Body of pancreas (tissue), 4 donors: ENCODE data around the gene DKK3. TPM values are rescaled to one million over a fixed set of nuclear protein-coding genes. Genes with fewer than 3 reads are reported as not detected.
A peak's percentile ranks its signal among the peaks of the same experiment; 100 is the strongest.

Experiments
- ATAC-seq: fragments of 150-250 bp; one replicate; pipeline ENCODE4 v1.9.1; 2016
- DNase-seq, 4 donors: peaks; one replicate each; pipeline ENCODE4 v3.0.0-alpha.2; 2019
- H3K27ac ChIP-seq, 4 donors: fragments of 200-600 bp; sonication (generic); 1 replicate in 3 of 4; 2 replicates in 1 of 4; pipeline versions ENCODE4 v1.5.1 to v1.6.1; 2016 to 2019; ENCODE audit warnings: mild to moderate bottlenecking in 1 of 4, mixed read lengths in 1 of 4, moderate library complexity in 1 of 4
- H3K27me3 ChIP-seq, 2 donors: fragments of 200-600 bp; sonication (generic); one replicate each; pipeline ENCODE4 v1.6.0; 2016; ENCODE audit warnings: mild to moderate bottlenecking in 1 of 2
- H3K36me3 ChIP-seq, 2 donors: fragments of 200-600 bp; sonication (generic); replicated peaks in 1 of 2; 2 replicates each; pipeline ENCODE4 v1.5.1; 2016; ENCODE audit warnings: low read depth in 2 of 2; ENCODE audit not compliant: insufficient read depth in 1 of 2
- H3K4me1 ChIP-seq: fragments of 200-600 bp; sonication (generic); one replicate; pipeline ENCODE4 v1.6.0; 2016
- H3K4me3 ChIP-seq, 2 donors: fragments of 200-600 bp; sonication (generic); 1 replicate in 1 of 2; 2 replicates in 1 of 2; pipeline ENCODE4 v1.5.1; 2016 to 2019
- H3K9me3 ChIP-seq, 3 donors: fragments of 200-600 bp; sonication (generic); 1 replicate in 2 of 3; 2 replicates in 1 of 3; pipeline ENCODE4 v1.5.1; 2016
- POLR2A ChIP-seq, 3 donors: fragments of 450-650 bp; IDR thresholded peaks; one replicate each; pipeline ENCODE4 v1.6.1; 2016; ENCODE audit warnings: antibody characterized with exemption in 3 of 3, mild to moderate bottlenecking in 2 of 3
- WGBS, 2 donors: methylation state at CpG; one replicate each; pipeline ENCODE4 v1.1.5; 2017; 5-methylcytosine and 5-hydroxymethylcytosine counted together
- intact Hi-C: fragments of 100-400 bp; cut with DNase I; formaldehyde crosslinking; loops from one replicate; pipeline ENCODE4 v1.15.1; 2023
- total RNA-seq, 2 donors: library from RNA; depleted of rRNA; stranded (reverse); fragments of >200 nt; gene quantifications; one replicate each; pipeline ENCODE4 v1.1.0, GENCODE V29; 2016
- TF ChIP-seq, protein P1 (sequence below), 7 experiments: fragments of 450-650 bp in 4 of 7; fragments of 200-600 bp in 3 of 7; sonication (generic) in 3 of 7; IDR thresholded peaks; one replicate each; pipeline ENCODE4 v1.5.1; 2016 to 2019; ENCODE audit warnings: antibody characterized with exemption in 7 of 7

DKK3 gene
- total RNA-seq, 2 donors from 2014 or later = 14.5 to 25.9 TPM

DNA sequence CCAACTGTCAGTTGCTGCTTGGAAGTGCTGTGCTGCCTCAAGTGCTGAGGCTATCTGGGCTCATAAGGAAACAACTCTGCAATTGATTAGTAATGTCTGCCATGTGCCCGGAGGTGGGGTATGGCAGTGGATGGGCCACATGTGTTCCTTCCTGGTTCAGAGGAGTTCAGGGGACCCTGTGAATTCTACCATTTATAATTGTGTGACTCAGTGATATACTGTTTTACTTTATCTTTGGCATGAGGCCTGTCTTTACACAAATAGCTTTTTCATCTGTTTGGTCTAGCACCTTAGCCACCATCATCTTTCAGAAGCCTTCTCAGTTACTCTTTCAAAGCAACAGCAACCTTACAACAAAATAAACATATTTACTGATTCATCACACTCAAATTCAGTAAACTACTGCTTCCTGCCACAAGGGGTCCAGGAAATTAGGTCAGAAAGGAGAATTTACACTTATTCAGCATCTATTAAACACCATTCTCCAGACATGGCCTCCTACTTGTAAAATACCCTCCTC, 20.9 kb downstream of the DKK3 start:
- H3K4me1 ChIP-seq = no peaks in the 10 kb centered on the region
- no peak for ATAC-seq
- H3K27ac ChIP-seq = no peak overlapping the region
- no peaks in the 10 kb centered on the region for H3K36me3 ChIP-seq
- no peak for TF ChIP-seq POLR2A (IDR thresholded peaks at IDR 0.05)
- TF ChIP-seq, protein P1, sequence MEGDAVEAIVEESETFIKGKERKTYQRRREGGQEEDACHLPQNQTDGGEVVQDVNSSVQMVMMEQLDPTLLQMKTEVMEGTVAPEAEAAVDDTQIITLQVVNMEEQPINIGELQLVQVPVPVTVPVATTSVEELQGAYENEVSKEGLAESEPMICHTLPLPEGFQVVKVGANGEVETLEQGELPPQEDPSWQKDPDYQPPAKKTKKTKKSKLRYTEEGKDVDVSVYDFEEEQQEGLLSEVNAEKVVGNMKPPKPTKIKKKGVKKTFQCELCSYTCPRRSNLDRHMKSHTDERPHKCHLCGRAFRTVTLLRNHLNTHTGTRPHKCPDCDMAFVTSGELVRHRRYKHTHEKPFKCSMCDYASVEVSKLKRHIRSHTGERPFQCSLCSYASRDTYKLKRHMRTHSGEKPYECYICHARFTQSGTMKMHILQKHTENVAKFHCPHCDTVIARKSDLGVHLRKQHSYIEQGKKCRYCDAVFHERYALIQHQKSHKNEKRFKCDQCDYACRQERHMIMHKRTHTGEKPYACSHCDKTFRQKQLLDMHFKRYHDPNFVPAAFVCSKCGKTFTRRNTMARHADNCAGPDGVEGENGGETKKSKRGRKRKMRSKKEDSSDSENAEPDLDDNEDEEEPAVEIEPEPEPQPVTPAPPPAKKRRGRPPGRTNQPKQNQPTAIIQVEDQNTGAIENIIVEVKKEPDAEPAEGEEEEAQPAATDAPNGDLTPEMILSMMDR (IDR thresholded peaks at IDR 0.05) = peak in 2 of 7 experiments; percentile 5 to 8
- WGBS, 2 donors = 50 to 71% methylated on average over 1 of the region's 1 CpG
- no peaks in the 10 kb centered on the region for H3K9me3 ChIP-seq
- no peaks in the 10 kb centered on the region for H3K27me3 ChIP-seq
- no peak for DNase-seq
- intact Hi-C loops = no loop called here
- H3K4me3 ChIP-seq = no peak overlapping the region

DNA sequence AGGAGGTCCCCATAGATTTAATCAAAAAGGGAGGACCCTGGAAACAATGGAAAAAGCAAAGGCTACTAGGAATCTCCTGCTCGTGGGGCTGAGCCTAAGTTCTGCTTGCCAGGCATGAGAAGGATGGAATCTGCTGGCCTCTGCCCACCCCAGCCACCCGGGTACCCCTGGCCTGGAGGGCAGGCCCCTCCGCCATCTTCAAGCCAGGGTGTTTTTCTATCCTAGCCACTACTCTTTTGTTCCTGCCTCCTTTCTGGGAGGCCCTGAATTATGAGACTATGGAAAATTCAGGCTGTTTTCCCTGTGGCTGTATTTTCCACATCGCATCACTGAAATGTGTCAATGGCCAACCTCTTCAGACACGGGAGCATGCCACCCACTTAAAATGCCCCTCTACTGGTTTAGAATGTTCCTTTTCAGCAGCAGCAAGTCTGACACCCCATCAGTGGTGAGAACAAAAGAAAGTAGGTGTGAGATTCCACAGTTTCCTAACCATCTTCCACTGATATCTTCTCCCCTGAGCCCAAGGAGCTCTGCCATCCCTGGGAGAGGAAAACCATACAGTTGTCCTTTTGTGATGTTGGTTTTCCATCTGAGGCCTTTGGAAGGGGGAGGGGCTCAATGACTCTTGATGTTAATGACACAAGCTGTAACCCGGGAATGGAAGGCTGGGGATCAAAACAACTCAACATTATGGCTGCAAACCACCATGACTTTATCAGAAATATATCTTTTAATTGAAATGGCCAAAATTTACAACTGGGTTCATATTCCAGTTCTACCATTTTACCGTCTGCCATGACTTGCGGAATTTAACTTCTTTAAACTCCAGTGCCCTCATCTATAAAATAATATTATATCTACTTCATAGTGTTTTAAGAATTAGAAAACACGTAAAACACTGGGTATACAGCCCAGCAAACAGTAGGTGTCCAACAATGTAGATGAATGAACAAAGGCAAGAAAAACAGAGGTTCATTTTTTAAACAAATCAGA, 22.2 kb downstream of the DKK3 start:
- no peak overlapping the region for H3K4me3 ChIP-seq
- TF ChIP-seq POLR2A (IDR thresholded peaks at IDR 0.05) = no peak
- TF ChIP-seq, protein P1 (IDR thresholded peaks at IDR 0.05) = no peak
- no peaks in the 10 kb centered on the region for H3K36me3 ChIP-seq
- H3K9me3 ChIP-seq = no peaks in the 10 kb centered on the region
- no peak overlapping the region for H3K27ac ChIP-seq
- DNase-seq = no peak
- H3K4me1 ChIP-seq = no peaks in the 10 kb centered on the region
- H3K27me3 ChIP-seq = no peaks in the 10 kb centered on the region
- ATAC-seq = no peak
- 86% methylated on average over 9 of the region's 9 CpGs for WGBS, 2 donors
- intact Hi-C loops = no loop called here

DNA sequence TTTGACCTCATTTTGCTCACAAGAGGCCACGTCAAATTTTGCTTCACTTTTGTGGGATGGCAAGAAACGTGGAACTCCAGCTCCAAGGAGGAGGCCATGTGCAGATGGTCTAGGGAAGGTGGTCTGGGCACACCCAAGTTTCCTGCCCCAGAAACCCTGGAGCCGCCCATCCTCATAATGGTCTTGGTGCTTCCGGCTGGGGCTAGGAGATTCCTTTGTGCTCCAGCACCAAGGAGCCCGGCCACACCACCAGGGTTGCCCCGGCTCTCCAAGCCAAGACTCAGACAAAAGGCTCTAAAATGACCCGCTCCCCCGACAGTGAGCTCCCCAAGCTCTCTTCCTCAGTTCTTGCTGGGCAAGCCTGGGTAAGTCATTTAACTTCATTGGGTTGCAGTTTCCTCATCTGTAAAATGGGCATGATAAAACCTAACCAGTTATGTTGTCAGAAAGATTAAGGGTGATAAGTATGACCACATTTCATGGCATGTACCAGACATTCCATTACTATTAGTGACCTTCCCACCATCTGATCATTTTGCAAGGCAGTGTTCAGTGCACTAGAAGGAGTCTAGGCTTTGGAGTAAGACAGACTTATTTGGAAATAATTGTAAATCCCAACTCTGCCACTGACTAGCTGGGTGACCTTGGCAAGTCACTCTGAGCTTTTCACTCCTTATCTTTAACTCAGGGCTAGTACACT, 23.3 kb downstream of the DKK3 start:
- WGBS, 2 donors = 87 to 93% methylated on average over 6 to 8 of the region's 8 CpGs
- Histone ChIP-seq H3K9me3 (no peaks in the 10 kb centered on the region), H3K27me3 (no peaks in the 10 kb centered on the region), H3K4me3 (no peak overlapping the region), H3K36me3 (no peaks in the 10 kb centered on the region), H3K27ac (no peak overlapping the region), H3K4me1 (no peaks in the 10 kb centered on the region)
- DNase-seq (no peak), ATAC-seq (peak; percentile 38)
- intact Hi-C loops = no loop called here
- TF ChIP-seq, protein P1 (IDR thresholded peaks at IDR 0.05) = no peak
- no peak for TF ChIP-seq POLR2A (IDR thresholded peaks at IDR 0.05)

DNA sequence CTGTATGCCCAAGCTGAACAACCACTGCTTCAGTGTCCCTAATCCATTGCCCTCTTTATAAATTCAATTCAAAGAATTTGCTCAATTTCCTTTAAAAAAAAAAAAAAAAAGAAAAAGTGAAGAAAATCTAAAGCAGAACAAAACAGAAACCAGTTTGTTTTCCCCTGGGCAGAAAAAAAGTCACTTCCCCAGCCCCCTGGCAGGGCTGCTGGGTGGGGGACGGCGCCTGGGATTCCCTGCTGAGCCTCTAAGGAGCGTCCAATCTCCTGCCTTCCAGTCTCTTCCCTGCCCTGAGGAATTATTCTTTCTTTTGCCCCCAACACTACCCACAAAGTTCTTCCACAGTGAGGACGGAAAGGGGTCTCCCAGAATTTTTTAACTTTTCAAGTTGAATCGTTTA, 23.9 kb downstream of the DKK3 start:
- peaks cover 2% of the 10 kb centered on the region for H3K4me1 ChIP-seq
- ATAC-seq = no peak

More for the DNA sequence above, 23.9 kb downstream of the DKK3 start:
- H3K27ac ChIP-seq = no peak overlapping the region
- no peak overlapping the region for H3K4me3 ChIP-seq
- WGBS, 2 donors = 65 to 81% methylated on average over 5 of the region's 5 CpGs
- DNase-seq = no peak
- no peaks in the 10 kb centered on the region for H3K36me3 ChIP-seq
- no peaks in the 10 kb centered on the region for H3K27me3 ChIP-seq
- no peak for TF ChIP-seq POLR2A (IDR thresholded peaks at IDR 0.05)
- TF ChIP-seq, protein P1 (IDR thresholded peaks at IDR 0.05) = no peak
- no peaks in the 10 kb centered on the region for H3K9me3 ChIP-seq
- intact Hi-C loops = no loop called here
